Choroid plexus epithelial cell (primary cell): ENCODE results near the gene ARVCF.

Experiments
- DNase-seq: peaks from one replicate; pipeline ENCODE4 v3.0.0-alpha.2; 2010; ENCODE audit warnings: low read depth
- H3K4me3 ChIP-seq: 2 replicates; pipeline ENCODE4 v1.5.1; 2011; ENCODE audit warnings: low read depth, mild to moderate bottlenecking, control low read depth, low read length, moderate library complexity
- CTCF ChIP-seq: conservative IDR thresholded peaks from 2 replicates; pipeline ENCODE4 v1.5.1; 2011; ENCODE audit warnings: low read depth, mild to moderate bottlenecking, control low read depth, inconsistent platforms, low read length, moderate library complexity

ARVCF gene

GRCh38 chr22:20052309-20053259, 36.0 kb upstream of the ARVCF start:
- no peak for DNase-seq
- TF ChIP-seq CTCF = no peak
- H3K4me3 ChIP-seq = no peak overlapping the region

GRCh38 chr22:20051927-20052308, 35.3 kb upstream of the ARVCF start:
- DNase-seq = no peak
- no peak for TF ChIP-seq CTCF
- H3K4me3 ChIP-seq = no peak overlapping the region

- no peak for DNase-seq
- no peak for TF ChIP-seq CTCF
- no peak overlapping the region for H3K4me3 ChIP-seq
Observed at GRCh38 chr22:20046730-20047129, 30.1 kb upstream of the ARVCF start.

GRCh38 chr22:20044495-20045151, 28.0 kb upstream of the ARVCF start:
- no peak for DNase-seq
- H3K4me3 ChIP-seq = no peak overlapping the region
- TF ChIP-seq CTCF = no peak

- TF ChIP-seq CTCF = no peak
- no peak for DNase-seq
- no peak overlapping the region for H3K4me3 ChIP-seq
Observed at GRCh38 chr22:20043997-20044342, 27.3 kb upstream of the ARVCF start.

- no peak for DNase-seq
- no peak for TF ChIP-seq CTCF
- no peak overlapping the region for H3K4me3 ChIP-seq
Observed at GRCh38 chr22:20043057-20043996, 26.7 kb upstream of the ARVCF start.
